HEK293 (cell line): ENCODE results near the gene NATD1.

Experiments used
- CTCF ChIP-seq: fragments of 450-650 bp; formaldehyde crosslinking; IDR thresholded peaks from 2 replicates; pipeline ENCODE4 v1.5.1; 2016; ENCODE audit warnings: missing biosample characterization, missing genetic modification characterization
- MYNN ChIP-seq: fragments of 450-650 bp; formaldehyde crosslinking; IDR thresholded peaks from 2 replicates; pipeline ENCODE4 v1.5.1; 2016; ENCODE audit warnings: missing biosample characterization, missing genetic modification characterization, borderline replicate concordance
- OSR2 ChIP-seq: fragments of 450-650 bp; formaldehyde crosslinking; IDR thresholded peaks from 2 replicates; pipeline ENCODE4 v1.5.1; 2016; ENCODE audit warnings: missing biosample characterization, missing genetic modification characterization
- SP7 ChIP-seq: fragments of 450-650 bp; formaldehyde crosslinking; IDR thresholded peaks from 2 replicates; pipeline ENCODE4 v1.5.1; 2016; ENCODE audit warnings: missing biosample characterization, missing genetic modification characterization
- ZBTB6 ChIP-seq: fragments of 450-650 bp; formaldehyde crosslinking; IDR thresholded peaks from 2 replicates; pipeline ENCODE4 v1.5.1; 2017; ENCODE audit warnings: missing biosample characterization, missing genetic modification characterization

- TF ChIP-seq CTCF = no peak
- no peak for TF ChIP-seq OSR2 (tag by site-specific recombination)
- TF ChIP-seq SP7 (tag by site-specific recombination) = no peak
- no peak for TF ChIP-seq ZBTB6 (tag by site-specific recombination)
- no peak for TF ChIP-seq MYNN
Observed at GRCh38 chr17:21246698-21247097, 6.5 kb downstream of the NATD1 start.
